ENCODE data around the gene TMEM143.
A peak's percentile ranks its signal among the peaks of the same experiment; 100 is the strongest.

TMEM143 gene

GRCh38 chr19:48400018-48400742 is 36.4 kb upstream of the TMEM143 start:
- Histone ChIP-seq H4K5ac (ENCODE audit: low read length) (no peak overlapping the region), H3K79me2 (ENCODE audit: control insufficient read depth, insufficient read depth, low read length) (no peaks in the 10 kb centered on the region), H3K4me3 (ENCODE audit: low read length) (no peak overlapping the region), H3K79me1 (ENCODE audit: low read length) (no peaks in the 10 kb centered on the region), H3K27ac (ENCODE audit: low read depth, low read length) (peak overlapping the region; percentile 31), H2BK5ac (ENCODE audit: low read length) (no peak overlapping the region), H2BK15ac (replicated peaks; ENCODE audit: low read depth) (no peak overlapping the region), H3K56ac (ENCODE audit: low read length) (peak overlapping the region; percentile 68), H3K27me3 (ENCODE audit: insufficient read depth, low read length, poor library complexity) (peaks cover 9% of the 10 kb centered on the region), H3K4me2 (ENCODE audit: low read length) (peak overlapping the region; percentile 60), H3K36me3 (ENCODE audit: control insufficient read depth, insufficient read depth, low read length) (no peaks in the 10 kb centered on the region), H3K4ac (ENCODE audit: low read depth, low read length) (no peak overlapping the region), H2AK5ac (ENCODE audit: low read length) (no peak overlapping the region), H4K8ac (ENCODE audit: low read depth, low read length) (no peak overlapping the region), H3K18ac (ENCODE audit: low read length) (no peak overlapping the region), H3K9ac (ENCODE audit: low read length) (peak overlapping the region; percentile 56), H2BK120ac (ENCODE audit: low read depth, low read length) (no peak overlapping the region), H3K4me1 (ENCODE audit: control insufficient read depth, low read depth, low read length) (peaks cover 5% of the 10 kb centered on the region), H3K23ac (ENCODE audit: low read length) (no peak overlapping the region)
- peak; percentile 94 for DNase-seq
- no CpG with 5 or more reads among the region's 14 CpGs for WGBS (ENCODE audit: extremely low coverage, insufficient coverage, low lambda C conversion rate)

GRCh38 chr19:48398375-48399235 is 34.9 kb upstream of the TMEM143 start:
- Histone ChIP-seq H2BK120ac (ENCODE audit: low read depth, low read length) (no peak overlapping the region), H3K79me1 (ENCODE audit: low read length) (no peaks in the 10 kb centered on the region), H3K27me3 (ENCODE audit: insufficient read depth, low read length, poor library complexity) (peaks cover 15% of the 10 kb centered on the region), H3K4ac (ENCODE audit: low read depth, low read length) (peak overlapping the region; percentile 49), H2BK15ac (replicated peaks; ENCODE audit: low read depth) (no peak overlapping the region), H3K56ac (ENCODE audit: low read length) (peak overlapping the region; percentile 84), H3K23ac (ENCODE audit: low read length) (peak overlapping the region; percentile 95), H3K18ac (ENCODE audit: low read length) (peak overlapping the region; percentile 53), H3K4me3 (ENCODE audit: low read length) (peak overlapping the region; percentile 35), H3K79me2 (ENCODE audit: control insufficient read depth, insufficient read depth, low read length) (no peaks in the 10 kb centered on the region), H3K27ac (ENCODE audit: low read depth, low read length) (no peak overlapping the region), H3K4me2 (ENCODE audit: low read length) (peak overlapping the region; percentile 64), H3K4me1 (ENCODE audit: control insufficient read depth, low read depth, low read length) (peaks cover 5% of the 10 kb centered on the region), H2BK5ac (ENCODE audit: low read length) (no peak overlapping the region), H3K9ac (ENCODE audit: low read length) (peak overlapping the region; percentile 78), H2AK5ac (ENCODE audit: low read length) (no peak overlapping the region), H4K5ac (ENCODE audit: low read length) (no peak overlapping the region), H3K36me3 (ENCODE audit: control insufficient read depth, insufficient read depth, low read length) (no peaks in the 10 kb centered on the region), H4K8ac (ENCODE audit: low read depth, low read length) (no peak overlapping the region)
- no CpG with 5 or more reads among the region's 104 CpGs for WGBS (ENCODE audit: extremely low coverage, insufficient coverage, low lambda C conversion rate)
- DNase-seq, result peak; percentile 97

- no peak overlapping the region for H2AK5ac ChIP-seq (ENCODE audit: low read length)
- peak overlapping the region; percentile 49 for H3K4ac ChIP-seq (ENCODE audit: low read depth, low read length)
- H3K56ac ChIP-seq (ENCODE audit: low read length), result peak overlapping the region; percentile 84
- H4K5ac ChIP-seq (ENCODE audit: low read length), result no peak overlapping the region
- H3K23ac ChIP-seq (ENCODE audit: low read length), result no peak overlapping the region
- peak overlapping the region; percentile 53 for H3K18ac ChIP-seq (ENCODE audit: low read length)
- H3K36me3 ChIP-seq (ENCODE audit: control insufficient read depth, insufficient read depth, low read length), result no peaks in the 10 kb centered on the region
- peak overlapping the region; percentile 35 for H3K4me3 ChIP-seq (ENCODE audit: low read length)
- H2BK15ac ChIP-seq (replicated peaks; ENCODE audit: low read depth), result no peak overlapping the region
- no peak overlapping the region for H2BK120ac ChIP-seq (ENCODE audit: low read depth, low read length)
- peak overlapping the region; percentile 78 for H3K9ac ChIP-seq (ENCODE audit: low read length)
- no CpG with 5 or more reads among the region's 17 CpGs for WGBS (ENCODE audit: extremely low coverage, insufficient coverage, low lambda C conversion rate)
- H3K4me2 ChIP-seq (ENCODE audit: low read length), result peak overlapping the region; percentile 64
- H3K27me3 ChIP-seq (ENCODE audit: insufficient read depth, low read length, poor library complexity), result peaks cover 15% of the 10 kb centered on the region
- peaks cover 5% of the 10 kb centered on the region for H3K4me1 ChIP-seq (ENCODE audit: control insufficient read depth, low read depth, low read length)
- no peaks in the 10 kb centered on the region for H3K79me1 ChIP-seq (ENCODE audit: low read length)
- H3K27ac ChIP-seq (ENCODE audit: low read depth, low read length), result no peak overlapping the region
- peak; percentile 34 for DNase-seq
- no peak overlapping the region for H2BK5ac ChIP-seq (ENCODE audit: low read length)
- no peak overlapping the region for H4K8ac ChIP-seq (ENCODE audit: low read depth, low read length)
- no peaks in the 10 kb centered on the region for H3K79me2 ChIP-seq (ENCODE audit: control insufficient read depth, insufficient read depth, low read length)
Observed at GRCh38 chr19:48398102-48398374, 34.3 kb upstream of the TMEM143 start.

- no peak overlapping the region for H2BK120ac ChIP-seq (ENCODE audit: low read depth, low read length)
- H3K27me3 ChIP-seq (ENCODE audit: insufficient read depth, low read length, poor library complexity), result peaks cover 15% of the 10 kb centered on the region
- H3K4me3 ChIP-seq (ENCODE audit: low read length), result peak overlapping the region; percentile 35
Observed at GRCh38 chr19:48397263-48398101, 33.7 kb upstream of the TMEM143 start.

GRCh38 chr19:48396824-48397176 is 33.1 kb upstream of the TMEM143 start:
- Histone ChIP-seq H3K79me1 (ENCODE audit: low read length) (no peaks in the 10 kb centered on the region), H3K56ac (ENCODE audit: low read length) (no peak overlapping the region), H2BK5ac (ENCODE audit: low read length) (no peak overlapping the region), H3K79me2 (ENCODE audit: control insufficient read depth, insufficient read depth, low read length) (no peaks in the 10 kb centered on the region), H4K8ac (ENCODE audit: low read depth, low read length) (no peak overlapping the region), H3K18ac (ENCODE audit: low read length) (no peak overlapping the region), H2BK120ac (ENCODE audit: low read depth, low read length) (no peak overlapping the region), H3K4me2 (ENCODE audit: low read length) (no peak overlapping the region), H3K4me1 (ENCODE audit: control insufficient read depth, low read depth, low read length) (peaks cover 5% of the 10 kb centered on the region), H3K36me3 (ENCODE audit: control insufficient read depth, insufficient read depth, low read length) (no peaks in the 10 kb centered on the region), H3K23ac (ENCODE audit: low read length) (no peak overlapping the region), H4K5ac (ENCODE audit: low read length) (no peak overlapping the region), H3K27ac (ENCODE audit: low read depth, low read length) (no peak overlapping the region), H3K9ac (ENCODE audit: low read length) (no peak overlapping the region), H2AK5ac (ENCODE audit: low read length) (no peak overlapping the region), H2BK15ac (replicated peaks; ENCODE audit: low read depth) (no peak overlapping the region), H3K4ac (ENCODE audit: low read depth, low read length) (no peak overlapping the region), H3K4me3 (ENCODE audit: low read length) (no peak overlapping the region), H3K27me3 (ENCODE audit: insufficient read depth, low read length, poor library complexity) (peaks cover 15% of the 10 kb centered on the region)
- DNase-seq, result no peak
- WGBS (ENCODE audit: extremely low coverage, insufficient coverage, low lambda C conversion rate), result no CpG with 5 or more reads among the region's 2 CpGs

More at GRCh38 chr19:48397263-48398101, 33.7 kb upstream of the TMEM143 start:
- Histone ChIP-seq H2BK15ac (replicated peaks; ENCODE audit: low read depth) (no peak overlapping the region), H3K4me1 (ENCODE audit: control insufficient read depth, low read depth, low read length) (peaks cover 5% of the 10 kb centered on the region), H2AK5ac (ENCODE audit: low read length) (no peak overlapping the region), H3K79me1 (ENCODE audit: low read length) (no peaks in the 10 kb centered on the region), H3K9ac (ENCODE audit: low read length) (peak overlapping the region; percentile 78), H4K8ac (ENCODE audit: low read depth, low read length) (no peak overlapping the region), H3K27ac (ENCODE audit: low read depth, low read length) (no peak overlapping the region), H4K5ac (ENCODE audit: low read length) (no peak overlapping the region), H3K18ac (ENCODE audit: low read length) (no peak overlapping the region), H3K36me3 (ENCODE audit: control insufficient read depth, insufficient read depth, low read length) (no peaks in the 10 kb centered on the region), H2BK5ac (ENCODE audit: low read length) (no peak overlapping the region), H3K4ac (ENCODE audit: low read depth, low read length) (no peak overlapping the region), H3K79me2 (ENCODE audit: control insufficient read depth, insufficient read depth, low read length) (no peaks in the 10 kb centered on the region), H3K4me2 (ENCODE audit: low read length) (peak overlapping the region; percentile 64), H3K23ac (ENCODE audit: low read length) (no peak overlapping the region), H3K56ac (ENCODE audit: low read length) (peak overlapping the region; percentile 84)
- WGBS (ENCODE audit: extremely low coverage, insufficient coverage, low lambda C conversion rate), result no CpG with 5 or more reads among the region's 22 CpGs
- DNase-seq, result no peak

Measured in mesendoderm (in vitro differentiated cells).